Measurements from ENCODE around the gene VPS37C.

DNA sequence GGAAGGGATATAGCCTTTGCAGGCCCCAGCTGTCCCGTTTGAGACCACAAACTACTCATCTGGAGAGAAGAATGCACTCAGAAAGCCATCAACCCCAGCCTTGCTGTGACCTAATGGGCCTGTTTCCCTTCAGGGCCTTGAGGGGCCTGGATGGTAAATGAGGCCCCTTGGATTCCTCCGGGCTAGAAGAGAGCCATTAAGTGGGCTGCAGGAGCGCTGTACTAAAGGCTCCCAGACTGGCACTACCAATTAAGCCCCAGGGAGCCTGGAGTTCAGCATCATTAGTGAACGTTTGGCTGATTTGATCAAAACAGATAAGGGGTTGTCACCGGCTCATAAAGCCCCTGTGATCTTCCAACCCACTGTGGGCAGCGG, 35.9 kb downstream of the VPS37C start:
- TF ChIP-seq, protein P1, sequence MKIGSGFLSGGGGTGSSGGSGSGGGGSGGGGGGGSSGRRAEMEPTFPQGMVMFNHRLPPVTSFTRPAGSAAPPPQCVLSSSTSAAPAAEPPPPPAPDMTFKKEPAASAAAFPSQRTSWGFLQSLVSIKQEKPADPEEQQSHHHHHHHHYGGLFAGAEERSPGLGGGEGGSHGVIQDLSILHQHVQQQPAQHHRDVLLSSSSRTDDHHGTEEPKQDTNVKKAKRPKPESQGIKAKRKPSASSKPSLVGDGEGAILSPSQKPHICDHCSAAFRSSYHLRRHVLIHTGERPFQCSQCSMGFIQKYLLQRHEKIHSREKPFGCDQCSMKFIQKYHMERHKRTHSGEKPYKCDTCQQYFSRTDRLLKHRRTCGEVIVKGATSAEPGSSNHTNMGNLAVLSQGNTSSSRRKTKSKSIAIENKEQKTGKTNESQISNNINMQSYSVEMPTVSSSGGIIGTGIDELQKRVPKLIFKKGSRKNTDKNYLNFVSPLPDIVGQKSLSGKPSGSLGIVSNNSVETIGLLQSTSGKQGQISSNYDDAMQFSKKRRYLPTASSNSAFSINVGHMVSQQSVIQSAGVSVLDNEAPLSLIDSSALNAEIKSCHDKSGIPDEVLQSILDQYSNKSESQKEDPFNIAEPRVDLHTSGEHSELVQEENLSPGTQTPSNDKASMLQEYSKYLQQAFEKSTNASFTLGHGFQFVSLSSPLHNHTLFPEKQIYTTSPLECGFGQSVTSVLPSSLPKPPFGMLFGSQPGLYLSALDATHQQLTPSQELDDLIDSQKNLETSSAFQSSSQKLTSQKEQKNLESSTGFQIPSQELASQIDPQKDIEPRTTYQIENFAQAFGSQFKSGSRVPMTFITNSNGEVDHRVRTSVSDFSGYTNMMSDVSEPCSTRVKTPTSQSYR (CRISPR knock-in tag; IDR thresholded peaks at IDR 0.05; ENCODE audit: borderline replicate concordance): no peak
- TF ChIP-seq, protein P2, sequence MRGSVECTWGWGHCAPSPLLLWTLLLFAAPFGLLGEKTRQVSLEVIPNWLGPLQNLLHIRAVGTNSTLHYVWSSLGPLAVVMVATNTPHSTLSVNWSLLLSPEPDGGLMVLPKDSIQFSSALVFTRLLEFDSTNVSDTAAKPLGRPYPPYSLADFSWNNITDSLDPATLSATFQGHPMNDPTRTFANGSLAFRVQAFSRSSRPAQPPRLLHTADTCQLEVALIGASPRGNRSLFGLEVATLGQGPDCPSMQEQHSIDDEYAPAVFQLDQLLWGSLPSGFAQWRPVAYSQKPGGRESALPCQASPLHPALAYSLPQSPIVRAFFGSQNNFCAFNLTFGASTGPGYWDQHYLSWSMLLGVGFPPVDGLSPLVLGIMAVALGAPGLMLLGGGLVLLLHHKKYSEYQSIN (CRISPR knock-in tag; IDR thresholded peaks at IDR 0.05; ENCODE audit: borderline replicate concordance): no peak
- TF ChIP-seq ZNF644 (CRISPR knock-in tag; IDR thresholded peaks at IDR 0.05; ENCODE audit: low read depth) (no peak), ZNF432 (CRISPR knock-in tag; IDR thresholded peaks at IDR 0.05; ENCODE audit: borderline replicate concordance) (no peak), POLR2A (IDR thresholded peaks at IDR 0.05; ENCODE audit: insufficient read depth in 1 of 2, low read depth in 2 of 2, low read length in 2 of 2) (no peak)
- TF ChIP-seq, protein P3, sequence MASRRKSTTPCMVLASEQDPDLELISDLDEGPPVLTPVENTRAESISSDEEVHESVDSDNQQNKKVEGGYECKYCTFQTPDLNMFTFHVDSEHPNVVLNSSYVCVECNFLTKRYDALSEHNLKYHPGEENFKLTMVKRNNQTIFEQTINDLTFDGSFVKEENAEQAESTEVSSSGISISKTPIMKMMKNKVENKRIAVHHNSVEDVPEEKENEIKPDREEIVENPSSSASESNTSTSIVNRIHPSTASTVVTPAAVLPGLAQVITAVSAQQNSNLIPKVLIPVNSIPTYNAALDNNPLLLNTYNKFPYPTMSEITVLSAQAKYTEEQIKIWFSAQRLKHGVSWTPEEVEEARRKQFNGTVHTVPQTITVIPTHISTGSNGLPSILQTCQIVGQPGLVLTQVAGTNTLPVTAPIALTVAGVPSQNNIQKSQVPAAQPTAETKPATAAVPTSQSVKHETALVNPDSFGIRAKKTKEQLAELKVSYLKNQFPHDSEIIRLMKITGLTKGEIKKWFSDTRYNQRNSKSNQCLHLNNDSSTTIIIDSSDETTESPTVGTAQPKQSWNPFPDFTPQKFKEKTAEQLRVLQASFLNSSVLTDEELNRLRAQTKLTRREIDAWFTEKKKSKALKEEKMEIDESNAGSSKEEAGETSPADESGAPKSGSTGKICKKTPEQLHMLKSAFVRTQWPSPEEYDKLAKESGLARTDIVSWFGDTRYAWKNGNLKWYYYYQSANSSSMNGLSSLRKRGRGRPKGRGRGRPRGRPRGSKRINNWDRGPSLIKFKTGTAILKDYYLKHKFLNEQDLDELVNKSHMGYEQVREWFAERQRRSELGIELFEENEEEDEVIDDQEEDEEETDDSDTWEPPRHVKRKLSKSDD (CRISPR knock-in tag; IDR thresholded peaks at IDR 0.05; ENCODE audit: low read depth): no peak

Measured in HepG2 (cell line).